GDM1 (cell line): Measurements from ENCODE around the gene RAET1E.
"Not testable (repeated sequence)": the region's sequence is repeated elsewhere in the genome, so short reads cannot be mapped to it uniquely, and the experiment has no call there.

Experiments used
- DNase-seq: peaks from one replicate; lab custom pipeline; 2025; lab: John Stamatoyannopoulos, UW

RAET1E gene

GRCh38 chr6:149897855-149898744 lies at the start of gene RAET1E:
TSS of gene RAET1E (minus strand) at chr6:149898113. CDS start at chr6:149890901, 7,212 bp downstream.
- no peak for DNase-seq

DNA sequence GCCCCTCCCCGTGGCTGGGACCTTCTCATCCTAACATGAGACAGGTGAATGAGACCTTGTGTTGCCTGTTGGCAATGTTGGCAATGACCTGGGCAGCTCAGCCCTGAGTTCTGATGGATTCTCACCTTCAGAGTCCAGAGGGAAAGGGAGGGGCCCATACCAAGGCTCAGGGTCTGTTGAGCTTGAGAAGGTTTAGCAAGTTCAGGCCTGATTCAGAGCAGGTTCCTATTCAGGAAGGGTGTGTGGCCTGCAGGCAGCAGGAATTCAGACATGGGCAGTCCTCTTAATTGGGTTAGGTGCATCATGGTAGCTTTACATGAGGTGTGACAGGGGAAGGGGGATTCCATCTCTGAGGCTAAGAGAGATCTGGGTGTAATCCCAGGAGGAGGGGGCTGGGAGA lies 49.6 kb upstream of the RAET1E start:
- DNase-seq: not testable (repeated sequence)

GRCh38 chr6:149946631-149947030 lies 48.7 kb upstream of the RAET1E start:
- DNase-seq: not testable (repeated sequence)

- DNase-seq: not testable (repeated sequence)
These were observed 47.4 kb upstream of the RAET1E start for GRCh38 chr6:149945276-149945675.

DNA sequence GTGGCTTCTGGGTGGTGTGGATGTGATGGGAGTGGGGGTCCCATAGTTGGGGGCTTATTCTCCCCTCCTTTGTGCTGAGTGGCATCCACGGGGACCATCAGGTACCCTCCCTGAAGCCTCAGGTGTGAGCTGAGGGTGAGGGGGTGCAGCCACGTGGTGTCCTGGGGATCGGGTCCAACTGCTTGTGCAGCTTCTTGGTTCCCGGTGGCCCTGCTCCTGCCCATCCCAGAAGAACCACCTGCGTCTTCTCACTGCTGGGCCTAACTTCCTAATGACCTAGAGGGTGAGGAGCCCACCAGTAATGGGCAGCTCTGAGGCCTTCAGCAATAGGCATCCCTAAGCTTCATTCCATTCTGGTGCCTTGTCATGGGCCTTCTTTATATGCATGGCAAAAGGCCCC lies 45.4 kb upstream of the RAET1E start:
- not testable (repeated sequence) for DNase-seq

GRCh38 chr6:149942461-149942829 lies 44.5 kb upstream of the RAET1E start:
- DNase-seq: no peak

DNA sequence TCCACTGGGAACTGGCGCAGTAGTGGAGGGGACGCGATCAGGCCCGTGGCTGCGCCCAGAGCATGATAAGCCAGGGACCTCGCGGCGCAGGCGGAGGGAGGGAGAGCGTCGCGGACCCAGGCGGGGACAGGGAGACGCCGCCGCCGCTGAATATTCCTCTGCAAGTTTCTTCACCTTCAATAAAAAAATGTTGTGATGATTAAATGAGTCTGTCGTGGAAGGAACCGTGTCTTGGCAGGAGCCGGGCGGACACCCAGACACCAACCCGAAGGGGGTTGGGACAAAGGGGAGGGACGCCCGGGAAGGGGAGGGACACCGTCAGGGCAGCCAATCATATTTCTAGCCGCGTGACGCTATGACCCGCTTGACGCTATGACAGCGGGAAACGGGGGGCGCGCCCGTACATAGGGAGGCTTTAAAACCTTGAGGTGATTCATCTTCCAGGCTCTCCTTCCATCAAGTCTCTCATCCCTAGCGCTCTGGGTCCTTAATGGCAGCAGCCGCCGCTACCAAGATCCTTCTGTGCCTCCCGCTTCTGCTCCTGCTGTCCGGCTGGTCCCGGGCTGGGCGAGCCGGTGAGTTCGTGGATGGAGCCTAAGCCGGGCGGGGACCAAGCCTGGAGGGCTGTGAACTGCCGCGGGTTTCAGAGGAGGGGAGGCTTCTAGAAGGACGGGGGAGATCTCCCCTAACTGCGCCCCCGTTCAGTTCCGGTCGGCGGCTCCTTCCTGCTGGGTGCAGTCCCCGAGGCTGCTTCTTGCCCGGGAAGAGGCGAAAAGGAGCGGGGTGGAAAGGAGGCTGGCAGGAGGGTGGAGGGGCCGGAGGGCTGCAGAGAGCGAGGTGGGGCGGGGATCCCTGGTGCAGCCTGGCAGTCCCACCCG lies 43.9 kb upstream of the RAET1E start, which contains the start of gene ULBP2:
Gene ULBP2 (plus strand): TSS at position 432 of the 878 bp plus-strand sequence. CDS start 59 bp downstream, at position 491.
- peak; percentile 33 for DNase-seq

DNA sequence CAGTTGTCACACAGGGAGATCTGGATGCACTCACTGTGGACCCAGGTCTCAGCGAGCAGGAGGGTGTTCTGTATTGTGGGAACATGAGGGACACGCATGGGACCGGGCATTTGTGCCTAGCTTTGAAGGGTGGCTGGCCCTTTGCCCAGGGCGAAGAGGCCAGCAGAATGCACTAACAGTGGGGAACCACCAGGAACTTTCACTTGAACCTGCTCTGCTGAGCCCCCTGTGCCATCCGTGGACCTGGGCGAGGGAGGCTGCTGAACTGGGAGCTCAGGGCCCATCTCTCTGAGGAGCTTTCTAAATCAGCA lies 42.7 kb upstream of the RAET1E start:
- no peak for DNase-seq

DNA sequence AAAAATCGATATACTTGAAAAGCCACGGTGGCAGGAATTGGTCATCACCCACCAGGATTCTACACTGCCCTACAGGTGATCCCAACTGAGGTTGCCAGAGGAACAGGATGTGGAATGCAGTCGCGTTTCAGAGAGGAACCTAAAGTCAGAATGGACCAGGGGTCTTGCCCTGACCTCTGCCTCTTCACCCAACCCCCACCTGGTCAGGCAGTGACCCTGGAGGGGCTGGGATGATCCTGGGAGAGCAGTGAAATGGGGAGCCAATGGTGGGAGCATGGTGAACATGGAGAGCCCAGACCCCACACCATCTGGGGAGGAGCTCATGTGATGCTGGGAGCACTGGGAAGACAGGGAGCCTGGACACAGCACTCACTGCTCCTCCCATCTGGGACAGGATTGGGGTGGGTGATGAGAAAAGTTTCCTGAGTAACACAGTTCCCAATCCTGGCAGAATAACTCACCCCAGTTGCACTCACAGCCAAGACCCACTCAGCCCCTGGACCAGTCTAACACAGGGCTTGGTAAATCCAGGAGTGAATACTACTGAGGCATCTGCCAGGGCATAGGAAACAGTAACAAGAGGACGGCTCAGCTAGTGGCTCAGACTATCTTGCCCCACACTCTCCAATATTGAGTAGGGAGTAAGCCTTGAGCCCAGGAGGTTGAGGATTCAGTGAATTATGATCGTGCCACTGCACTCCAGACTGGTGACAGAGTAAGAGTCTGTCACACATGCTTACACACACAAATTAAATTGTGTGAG lies 42.2 kb upstream of the RAET1E start:
- DNase-seq: no peak

DNA sequence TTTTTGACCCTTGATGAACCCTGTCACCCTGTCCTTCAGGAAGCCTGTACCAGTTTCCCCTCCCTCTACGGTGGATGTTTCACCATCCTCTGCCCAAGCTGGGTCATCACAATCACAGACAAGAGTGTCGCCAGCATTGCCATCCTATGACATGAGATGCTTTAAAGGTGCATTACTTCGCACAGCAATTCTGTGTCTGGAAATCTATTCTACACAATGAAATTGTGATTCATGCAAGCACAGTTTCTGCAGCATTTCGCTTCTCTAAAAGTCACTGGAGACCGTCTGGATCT lies 41.4 kb upstream of the RAET1E start:
- DNase-seq: no peak

DNA sequence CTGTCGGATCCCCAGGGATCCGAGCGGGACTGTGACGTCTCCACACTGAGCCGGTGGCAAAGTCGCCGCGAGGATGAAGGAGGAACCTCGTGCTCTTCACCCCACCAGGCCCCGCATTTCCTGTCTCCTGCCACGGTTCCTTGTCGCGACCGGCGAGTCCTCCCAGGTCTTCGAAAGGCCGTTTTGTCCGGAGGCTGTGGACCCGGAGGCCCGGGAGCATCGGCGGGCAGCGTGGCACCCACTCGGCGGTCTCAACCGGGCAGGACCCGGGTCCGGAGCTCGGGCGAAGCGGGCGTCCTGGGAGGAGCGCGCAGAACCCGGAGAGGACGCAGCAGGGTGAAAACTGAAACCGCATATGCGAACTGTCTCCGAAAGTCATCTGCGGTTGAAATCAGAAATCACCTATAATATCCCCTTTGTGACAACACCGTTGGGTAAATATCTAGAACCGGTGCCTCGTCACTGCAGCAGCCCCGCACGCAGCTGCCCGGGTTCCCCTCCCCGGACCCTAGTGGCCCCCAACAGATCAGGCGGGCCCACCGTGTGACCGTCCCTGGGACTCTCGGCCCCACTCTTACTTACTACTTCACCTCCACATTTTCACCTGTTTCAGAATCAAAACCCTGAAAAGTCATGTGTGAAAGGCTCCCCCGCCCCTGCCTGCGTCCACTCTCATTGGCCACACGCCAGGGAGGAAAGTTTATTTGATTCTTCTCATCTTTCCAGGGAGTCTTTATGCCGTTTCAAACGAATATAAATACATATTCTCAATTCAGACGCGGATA lies 40.9 kb upstream of the RAET1E start:
- DNase-seq: no peak

- not testable (repeated sequence) for DNase-seq
These were observed 40.2 kb upstream of the RAET1E start for GRCh38 chr6:149938013-149938570.

- DNase-seq: no peak
These were observed 38.8 kb upstream of the RAET1E start for GRCh38 chr6:149936743-149937142.

GRCh38 chr6:149935668-149936067 lies 37.8 kb upstream of the RAET1E start:
- no peak for DNase-seq

DNA sequence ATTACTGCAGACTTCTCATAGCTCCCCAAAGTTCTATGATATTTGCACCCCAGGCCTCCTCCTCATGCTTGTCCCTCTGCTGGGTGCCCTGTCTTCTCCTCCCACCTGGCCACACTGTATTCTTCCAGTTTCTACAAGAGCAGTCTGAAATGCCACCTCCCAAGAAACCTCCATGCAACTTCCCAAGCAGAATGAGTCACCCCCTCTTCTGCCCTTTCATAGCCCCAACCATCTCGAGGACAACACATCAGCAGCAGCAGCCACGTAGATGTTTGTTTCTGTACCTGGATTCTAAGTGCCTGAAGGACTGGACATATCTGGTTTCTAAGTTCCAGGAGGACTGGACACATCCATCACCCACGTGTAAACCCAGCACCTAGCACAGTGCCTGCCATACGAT lies 37.3 kb upstream of the RAET1E start:
- DNase-seq: no peak

DNA sequence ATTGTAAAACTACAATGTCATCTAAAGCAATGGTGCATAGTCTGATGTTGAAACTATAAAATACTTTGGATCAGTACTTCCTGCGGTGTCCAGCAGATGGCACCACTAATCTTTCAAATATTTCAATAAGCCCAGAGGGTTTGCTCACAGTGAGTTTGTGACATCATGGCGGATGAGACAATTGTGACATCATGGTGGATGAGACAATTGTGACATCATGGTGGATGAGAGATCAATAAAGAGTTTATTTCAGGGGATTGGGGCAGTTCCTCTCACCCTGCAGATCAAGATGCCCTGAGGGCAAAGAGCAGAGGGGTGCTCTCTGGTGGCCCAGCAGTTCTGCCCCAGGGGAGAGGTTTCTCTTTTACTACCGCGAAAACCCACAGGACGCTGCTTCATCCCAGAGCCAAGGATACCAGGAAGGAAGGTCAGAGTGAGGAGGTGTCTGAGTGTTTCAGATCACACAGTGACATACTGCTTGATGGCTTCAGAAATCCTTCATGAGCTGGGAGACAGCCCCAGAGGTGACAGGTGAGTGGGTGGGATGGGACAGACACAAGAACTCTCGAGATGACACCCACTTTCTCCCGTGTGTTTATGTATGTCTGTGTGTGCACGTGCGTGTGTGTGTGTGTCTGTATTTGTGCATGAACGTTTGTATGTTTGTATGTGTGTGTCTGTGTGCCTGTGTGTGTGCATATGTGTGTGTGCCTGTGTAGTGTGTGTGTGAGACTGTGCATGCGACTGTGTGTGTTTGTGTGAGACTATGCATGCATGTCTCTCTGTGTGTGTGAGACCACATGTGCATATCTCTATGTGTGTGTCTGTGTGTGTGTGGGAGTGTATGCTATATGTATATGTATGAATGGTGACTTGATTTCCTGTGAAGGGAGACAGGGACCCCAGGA lies 36.6 kb upstream of the RAET1E start:
- DNase-seq: peak; percentile 26

GRCh38 chr6:149933461-149933860 lies 35.5 kb upstream of the RAET1E start:
- no peak for DNase-seq

GRCh38 chr6:149933036-149933435 lies 35.1 kb upstream of the RAET1E start:
- no peak for DNase-seq

GRCh38 chr6:149931501-149931900 lies 33.6 kb upstream of the RAET1E start:
- no peak for DNase-seq

DNA sequence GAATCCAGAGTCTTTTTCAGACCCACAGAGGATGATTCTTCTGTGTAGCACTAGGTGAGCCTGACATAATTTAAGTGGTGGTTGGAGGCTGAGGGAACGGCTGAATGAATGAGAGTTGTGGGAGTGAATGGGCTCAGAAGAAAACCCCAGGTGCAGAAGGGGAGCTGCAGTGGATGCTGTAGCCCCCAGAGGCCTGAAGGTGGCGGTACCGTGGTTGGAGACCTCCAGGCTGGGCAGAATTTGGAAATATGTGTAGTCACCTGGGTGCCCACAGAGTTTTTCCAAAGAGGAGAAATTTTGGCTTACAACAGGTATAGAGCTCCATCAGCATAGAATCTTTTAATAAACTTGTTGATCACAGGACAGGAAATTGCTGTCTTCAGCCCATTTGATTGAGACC lies 31.5 kb upstream of the RAET1E start:
- no peak for DNase-seq
